HepG2 (cell line): Measurements from ENCODE around the gene OR6S1. TPM values are rescaled to one million over a fixed set of nuclear protein-coding genes. Genes with fewer than 3 reads are reported as not detected.

Experiments used
- CBX5 ChIP-seq: sonication (generic); formaldehyde crosslinking; IDR thresholded peaks from 2 replicates; pipeline ENCODE4 v1.4.0; 2020; ENCODE audit warnings: missing genetic modification reagents, borderline replicate concordance
- FOSL2 ChIP-seq: sonication (generic); formaldehyde crosslinking; IDR thresholded peaks from 2 replicates; pipeline ENCODE4 v1.4.0; 2020; ENCODE audit warnings: missing genetic modification reagents
- IKZF5 ChIP-seq: IDR thresholded peaks from 2 replicates; pipeline ENCODE4 v1.6.1; 2018; ENCODE audit warnings: missing genetic modification reagents, mild to moderate bottlenecking, missing compliant biosample characterization
- JUN ChIP-seq: sonication (generic); formaldehyde crosslinking; IDR thresholded peaks from 2 replicates; pipeline ENCODE4 v1.4.0; 2020; ENCODE audit warnings: mild to moderate bottlenecking, missing genetic modification reagents
- KDM5B ChIP-seq: sonication (generic); formaldehyde crosslinking; IDR thresholded peaks from 2 replicates; pipeline ENCODE4 v1.4.0; 2020; ENCODE audit warnings: missing genetic modification reagents, mild to moderate bottlenecking, borderline replicate concordance
- MXD1 ChIP-seq: sonication (generic); formaldehyde crosslinking; IDR thresholded peaks from 2 replicates; pipeline ENCODE4 v1.4.0; 2020; ENCODE audit warnings: mild to moderate bottlenecking, missing genetic modification reagents
- NFIB ChIP-seq: sonication (generic); formaldehyde crosslinking; IDR thresholded peaks from 2 replicates; pipeline ENCODE4 v1.9.0; 2021; ENCODE audit warnings: missing genetic modification reagents, mild to moderate bottlenecking, borderline replicate concordance
- PHF8 ChIP-seq: sonication (generic); formaldehyde crosslinking; IDR thresholded peaks from 2 replicates; pipeline ENCODE4 v1.5.0; 2020; ENCODE audit warnings: missing genetic modification reagents
- PITX1 ChIP-seq: sonication (generic); formaldehyde crosslinking; IDR thresholded peaks from 2 replicates; pipeline ENCODE4 v1.5.1; 2020; ENCODE audit warnings: mild to moderate bottlenecking, missing genetic modification reagents
- RAD21 ChIP-seq: fragments of 450-650 bp; formaldehyde crosslinking; IDR thresholded peaks from 2 replicates; pipeline ENCODE4 v1.5.0; 2020; ENCODE audit warnings: mild to moderate bottlenecking
- RARG ChIP-seq: sonication (generic); formaldehyde crosslinking; IDR thresholded peaks from 2 replicates; pipeline ENCODE4 v1.4.0; 2020; ENCODE audit warnings: low read depth, mild to moderate bottlenecking, missing genetic modification reagents
- SCMH1 ChIP-seq: sonication (generic); formaldehyde crosslinking; IDR thresholded peaks from 2 replicates; pipeline ENCODE4 v1.9.0; 2021; ENCODE audit warnings: missing genetic modification reagents, mild to moderate bottlenecking, borderline replicate concordance
- SP5 ChIP-seq: IDR thresholded peaks from 2 replicates; pipeline ENCODE4 v1.6.1; 2016; ENCODE audit warnings: low read depth, borderline replicate concordance
- TARDBP ChIP-seq: sonication (generic); formaldehyde crosslinking; IDR thresholded peaks from 2 replicates; pipeline ENCODE4 v1.8.0; 2022; ENCODE audit warnings: mild to moderate bottlenecking, missing genetic modification reagents
- ZBTB2 ChIP-seq: sonication (generic); formaldehyde crosslinking; IDR thresholded peaks from 2 replicates; pipeline ENCODE4 v1.8.0; 2022; ENCODE audit warnings: low read depth, missing genetic modification reagents
- ZNF280D ChIP-seq: sonication (generic); formaldehyde crosslinking; IDR thresholded peaks from 2 replicates; pipeline ENCODE4 v1.5.1; 2020; ENCODE audit warnings: mild to moderate bottlenecking, missing genetic modification reagents
- ZNF337 ChIP-seq: sonication (generic); formaldehyde crosslinking; IDR thresholded peaks from 2 replicates; pipeline ENCODE4 v1.5.1; 2020; ENCODE audit warnings: missing genetic modification reagents, low read depth, mild to moderate bottlenecking, borderline replicate concordance
- ZNF382 ChIP-seq: sonication (generic); formaldehyde crosslinking; IDR thresholded peaks from 2 replicates; pipeline ENCODE4 v1.5.0; 2020; ENCODE audit warnings: missing genetic modification reagents, mild to moderate bottlenecking, borderline replicate concordance
- ZNF451 ChIP-seq: sonication (generic); formaldehyde crosslinking; IDR thresholded peaks from 2 replicates; pipeline ENCODE4 v1.5.0; 2020; ENCODE audit warnings: mild to moderate bottlenecking, missing genetic modification reagents
- ZNF468 ChIP-seq: sonication (generic); formaldehyde crosslinking; IDR thresholded peaks from 2 replicates; pipeline ENCODE4 v1.8.0; 2022; ENCODE audit warnings: mild to moderate bottlenecking, moderate library complexity, missing genetic modification reagents
- ZNF567 ChIP-seq: sonication (generic); formaldehyde crosslinking; IDR thresholded peaks from 2 replicates; pipeline ENCODE4 v1.8.1; 2023; ENCODE audit warnings: mild to moderate bottlenecking, missing genetic modification reagents, borderline replicate concordance
- ZNF569 ChIP-seq: sonication (generic); formaldehyde crosslinking; IDR thresholded peaks from 2 replicates; pipeline ENCODE4 v1.5.0; 2020; ENCODE audit warnings: mild to moderate bottlenecking, missing genetic modification reagents, moderate library complexity, borderline replicate concordance
- ZNF740 ChIP-seq: sonication (generic); formaldehyde crosslinking; IDR thresholded peaks from 2 replicates; pipeline ENCODE4 v1.4.0; 2020; ENCODE audit warnings: missing genetic modification reagents
- ZNF839 ChIP-seq: sonication (generic); formaldehyde crosslinking; IDR thresholded peaks from 2 replicates; pipeline ENCODE4 v1.4.0; 2020; ENCODE audit warnings: missing genetic modification reagents, mild to moderate bottlenecking, borderline replicate concordance
- polyA plus RNA-seq, 8 experiments: library from polyadenylated mRNA; depleted of rRNA in 3 of 8; stranded (reverse) in 7 of 8; unstranded in 1 of 8; fragments of >200 nt; fragmentation: Illumina TruSeq in 4 of 8; extraction: Trizol in 4 of 8; gene quantifications; 2 replicates each; pipeline versions ENCODE4 v1.2.1 to v1.2.3, GENCODE V29; 2011 to 2016; ENCODE audit warnings: low read depth in 4 of 8, missing spikeins in 1 of 8, mixed read lengths in 1 of 8; ENCODE audit not compliant: insufficient read depth in 1 of 8
- total RNA-seq, 5 experiments: library from RNA; depleted of rRNA; stranded (reverse); fragments of >200 nt; fragmentation: Illumina TruSeq; extraction: Trizol; gene quantifications; 2 replicates each; pipeline ENCODE4 v1.2.3, GENCODE V29; 2016; ENCODE audit warnings: low read depth in 1 of 5

The OR6S1 gene
- total and polyA plus RNA-seq, 2 of the 13 experiments (the other 11 are each of a cell fraction or from before 2014, with no cell fraction given), result 0.09 TPM; not detected in 1

GRCh38 chr14:20614038-20614840 lies 27.3 kb downstream of the OR6S1 start (continued):
- TF ChIP-seq ZNF280D (CRISPR knock-in tag) (no peak), PHF8 (CRISPR knock-in tag) (no peak; the same call in 1 of the 2 replicates), ZNF337 (CRISPR knock-in tag) (no peak), ZBTB2 (no peak), ZNF740 (CRISPR knock-in tag) (peak; percentile 69), ZNF839 (CRISPR knock-in tag) (no peak), ZNF569 (CRISPR knock-in tag) (no peak), CBX5 (CRISPR knock-in tag) (no peak), TARDBP (CRISPR knock-in tag) (no peak), ZNF451 (CRISPR knock-in tag) (no peak), JUN (CRISPR knock-in tag) (no peak), KDM5B (CRISPR knock-in tag) (no peak), SP5 (CRISPR knock-in tag) (no peak), FOSL2 (no peak), ZNF468 (no peak), SCMH1 (no peak), ZNF382 (no peak), RARG (CRISPR knock-in tag) (0 out of 2 replicates have a peak, but pooled peaks have one; percentile 0), NFIB (CRISPR knock-in tag) (no peak), PITX1 (CRISPR knock-in tag) (peak; percentile 63; the same call in 1 of the 2 replicates), RAD21 (CRISPR knock-in tag) (no peak), IKZF5 (CRISPR knock-in tag) (no peak; the same call in 1 of the 2 replicates), ZNF567 (CRISPR knock-in tag) (0 out of 2 replicates have a peak, but pooled peaks have one; percentile 12), MXD1 (no peak)
